GM19240 (cell line): ENCODE results near the gene TRIM44.
"Not testable (repeated sequence)": the region's sequence is repeated elsewhere in the genome, so short reads cannot be mapped to it uniquely, and the experiment has no call there.

ENCODE experiments used
- DNase-seq: peaks from one replicate; pipeline ENCODE4 v3.0.0; 2011; ENCODE audit warnings: low spot score; ENCODE audit not compliant: insufficient read length

Gene TRIM44

GRCh38 chr11:35750981-35751663, 88.5 kb downstream of the TRIM44 start:
- DNase-seq, result no peak

GRCh38 chr11:35751664-35752061, 89.1 kb downstream of the TRIM44 start:
- DNase-seq, result no peak

GRCh38 chr11:35752115-35752514, 89.5 kb downstream of the TRIM44 start:
- no peak for DNase-seq

GRCh38 chr11:35753573-35753972, 91.0 kb downstream of the TRIM44 start:
- DNase-seq, result not testable (repeated sequence)

- DNase-seq, result not testable (repeated sequence)
Observed at GRCh38 chr11:35759951-35760350, 97.4 kb downstream of the TRIM44 start.

GRCh38 chr11:35761899-35762298, 99.3 kb downstream of the TRIM44 start:
- DNase-seq, result no peak

GRCh38 chr11:35763301-35763700, 100.7 kb downstream of the TRIM44 start:
- DNase-seq, result no peak

GRCh38 chr11:35763765-35764164, 101.2 kb downstream of the TRIM44 start:
- DNase-seq, result no peak

GRCh38 chr11:35764417-35764816, 101.8 kb downstream of the TRIM44 start:
- DNase-seq, result no peak

- DNase-seq, result no peak
Observed at GRCh38 chr11:35765211-35765610, 102.6 kb downstream of the TRIM44 start.

GRCh38 chr11:35766651-35767050, 104.1 kb downstream of the TRIM44 start:
- DNase-seq, result no peak

- not testable (repeated sequence) for DNase-seq
Observed at GRCh38 chr11:35770425-35770824, 107.8 kb downstream of the TRIM44 start.

- DNase-seq, result no peak
Observed at GRCh38 chr11:35771722-35772121, 109.1 kb downstream of the TRIM44 start.

GRCh38 chr11:35777241-35777640, 114.7 kb downstream of the TRIM44 start:
- DNase-seq, result not testable (repeated sequence)

GRCh38 chr11:35778943-35779342, 116.4 kb downstream of the TRIM44 start:
- not testable (repeated sequence) for DNase-seq

GRCh38 chr11:35779409-35779808, 116.8 kb downstream of the TRIM44 start:
- DNase-seq, result no peak

GRCh38 chr11:35780951-35781860, 118.6 kb downstream of the TRIM44 start:
- no peak for DNase-seq

- DNase-seq, result no peak
Observed at GRCh38 chr11:35781861-35782470, 119.4 kb downstream of the TRIM44 start.

GRCh38 chr11:35783809-35784208, 121.2 kb downstream of the TRIM44 start:
- DNase-seq, result no peak

GRCh38 chr11:35784699-35785098, 122.1 kb downstream of the TRIM44 start:
- DNase-seq, result no peak

- DNase-seq, result no peak
Observed at GRCh38 chr11:35785287-35786167, 123.0 kb downstream of the TRIM44 start.
